WTC11 (cell line): Measurements from ENCODE around the gene PTPRJ. TPM values are rescaled to one million over a fixed set of nuclear protein-coding genes. Genes with fewer than 3 reads are reported as not detected.

ENCODE experiments used
- ATAC-seq: fragments of 200-7000 bp; cut with Tn5 transposase; 2 replicates; pipeline ENCODE4 v1.10.0; 2021; ENCODE audit warnings: mild to moderate bottlenecking, moderate library complexity
- CTCF ChIA-PET: fragments of 300-600 bp; sonication (Branson Sonifier 250); formaldehyde crosslinking; loops from one replicate; lab custom pipeline; 2021; ENCODE audit warnings: antibody characterized with exemption; lab: Charles Lee
- POLR2A ChIA-PET: fragments of 350-600 bp; sonication (Branson Sonifier 250); formaldehyde crosslinking; loops from one replicate; lab custom pipeline; 2021; ENCODE audit warnings: antibody characterized with exemption; lab: Charles Lee
- DNase-seq: peaks from one replicate; pipeline ENCODE4 v3.0.0; 2021; ENCODE audit warnings: low spot score
- H3K27ac Mint-ChIP-seq: 2 replicates; pipeline ENCODE4 v1.8.0; 2021; ENCODE audit warnings: mixed read lengths
- H3K27me3 Mint-ChIP-seq: 2 replicates; pipeline ENCODE4 v1.8.0; 2021; ENCODE audit warnings: low read depth, mild to moderate bottlenecking, moderate library complexity, mixed read lengths
- H3K36me3 Mint-ChIP-seq: 2 replicates; pipeline ENCODE4 v1.8.0; 2021; ENCODE audit warnings: mixed read lengths
- H3K4me1 Mint-ChIP-seq: 2 replicates; pipeline ENCODE4 v1.8.0; 2022; ENCODE audit warnings: mixed read lengths
- H3K4me3 Mint-ChIP-seq: 2 replicates; pipeline ENCODE4 v1.8.0; 2021; ENCODE audit warnings: mild to moderate bottlenecking, moderate library complexity, mixed read lengths
- H3K9me3 Mint-ChIP-seq: 2 replicates; pipeline ENCODE4 v1.8.0; 2021; ENCODE audit warnings: mixed read lengths
- ATF2 ChIP-seq: sonication (generic); formaldehyde crosslinking; IDR thresholded peaks from 2 replicates; pipeline ENCODE4 v1.8.1; 2022; ENCODE audit warnings: low read depth, missing genetic modification reagents, borderline replicate concordance
- CREM ChIP-seq: sonication (generic); formaldehyde crosslinking; IDR thresholded peaks from 2 replicates; pipeline ENCODE4 v1.8.1; 2022; ENCODE audit warnings: mild to moderate bottlenecking, missing genetic modification reagents, moderate library complexity
- E2F1 ChIP-seq: sonication (generic); formaldehyde crosslinking; IDR thresholded peaks from 2 replicates; pipeline ENCODE4 v1.8.0; 2022; ENCODE audit warnings: mild to moderate bottlenecking, missing genetic modification reagents
- EMX1 ChIP-seq: fragments of 250-450 bp; sonication (Bioruptor Pico); IDR thresholded peaks from 2 replicates; pipeline ENCODE4 v1.8.0; 2021; ENCODE audit warnings: mild to moderate bottlenecking
- ESRRA ChIP-seq: sonication (generic); formaldehyde crosslinking; IDR thresholded peaks from 2 replicates; pipeline ENCODE4 v1.8.1; 2022; ENCODE audit warnings: mild to moderate bottlenecking, missing genetic modification reagents, borderline replicate concordance
- FOXK1 ChIP-seq: sonication (generic); formaldehyde crosslinking; IDR thresholded peaks from 2 replicates; pipeline ENCODE4 v1.8.0; 2022; ENCODE audit warnings: mild to moderate bottlenecking, moderate library complexity, missing genetic modification reagents
- FOXP1 ChIP-seq: sonication (generic); formaldehyde crosslinking; IDR thresholded peaks from 2 replicates; pipeline ENCODE4 v1.8.0; 2022; ENCODE audit warnings: missing genetic modification reagents, mild to moderate bottlenecking, moderate library complexity, borderline replicate concordance
- FOXP4 ChIP-seq: sonication (generic); formaldehyde crosslinking; IDR thresholded peaks from 2 replicates; pipeline ENCODE4 v1.8.0; 2022; ENCODE audit warnings: mild to moderate bottlenecking, missing genetic modification reagents
- JAZF1 ChIP-seq: fragments of 250-450 bp; sonication (Bioruptor Pico); IDR thresholded peaks from 2 replicates; pipeline ENCODE4 v1.9.0; 2021; ENCODE audit warnings: moderate library complexity, mild to moderate bottlenecking, inconsistent platforms
- KAT7 ChIP-seq: sonication (generic); formaldehyde crosslinking; IDR thresholded peaks from 2 replicates; pipeline ENCODE4 v1.8.1; 2023; ENCODE audit warnings: missing genetic modification reagents, mild to moderate bottlenecking, borderline replicate concordance
- MYBL2 ChIP-seq: sonication (generic); formaldehyde crosslinking; IDR thresholded peaks from 2 replicates; pipeline ENCODE4 v1.8.1; 2023; ENCODE audit warnings: mild to moderate bottlenecking, moderate library complexity, missing genetic modification reagents
- NFYB ChIP-seq: sonication (generic); formaldehyde crosslinking; conservative IDR thresholded peaks from 2 replicates; pipeline ENCODE4 v1.8.0; 2022; ENCODE audit warnings: low read depth, missing genetic modification reagents
- NR3C1 ChIP-seq: sonication (generic); formaldehyde crosslinking; conservative IDR thresholded peaks from 2 replicates; pipeline ENCODE4 v1.8.1; 2023; ENCODE audit warnings: low read depth, mild to moderate bottlenecking, missing genetic modification reagents
- OVOL2 ChIP-seq: fragments of 250-450 bp; sonication (Bioruptor Pico); IDR thresholded peaks from 2 replicates; pipeline ENCODE4 v1.9.0; 2021; ENCODE audit warnings: mild to moderate bottlenecking, borderline replicate concordance
- PREB ChIP-seq: sonication (generic); formaldehyde crosslinking; IDR thresholded peaks from 2 replicates; pipeline ENCODE4 v1.8.1; 2022; ENCODE audit warnings: mild to moderate bottlenecking, missing genetic modification reagents, moderate library complexity, borderline replicate concordance
- RELA ChIP-seq: sonication (generic); formaldehyde crosslinking; IDR thresholded peaks from 2 replicates; pipeline ENCODE4 v1.8.1; 2022; ENCODE audit warnings: missing genetic modification reagents, mild to moderate bottlenecking, borderline replicate concordance
- SMAD3 ChIP-seq: sonication (generic); formaldehyde crosslinking; IDR thresholded peaks from 2 replicates; pipeline ENCODE4 v1.8.0; 2022; ENCODE audit warnings: missing genetic modification reagents, mild to moderate bottlenecking, borderline replicate concordance
- total RNA-seq: library from RNA; stranded (reverse); gene quantifications from 3 replicates; pipeline ENCODE4 v1.2.3, GENCODE V29; 2021
- TF ChIP-seq, protein P1 (sequence below): fragments of 250-450 bp; sonication (Bioruptor Pico); IDR thresholded peaks from 2 replicates; pipeline ENCODE4 v1.9.0; 2021; ENCODE audit warnings: mild to moderate bottlenecking
- TF ChIP-seq, protein P2 (sequence below): sonication (generic); formaldehyde crosslinking; conservative IDR thresholded peaks from 2 replicates; pipeline ENCODE4 v1.8.1; 2023; ENCODE audit warnings: mild to moderate bottlenecking, low read depth, missing genetic modification reagents, moderate library complexity

The PTPRJ gene
- total RNA-seq, 1 experiment from 2014 or later: 19.5 TPM

DNA sequence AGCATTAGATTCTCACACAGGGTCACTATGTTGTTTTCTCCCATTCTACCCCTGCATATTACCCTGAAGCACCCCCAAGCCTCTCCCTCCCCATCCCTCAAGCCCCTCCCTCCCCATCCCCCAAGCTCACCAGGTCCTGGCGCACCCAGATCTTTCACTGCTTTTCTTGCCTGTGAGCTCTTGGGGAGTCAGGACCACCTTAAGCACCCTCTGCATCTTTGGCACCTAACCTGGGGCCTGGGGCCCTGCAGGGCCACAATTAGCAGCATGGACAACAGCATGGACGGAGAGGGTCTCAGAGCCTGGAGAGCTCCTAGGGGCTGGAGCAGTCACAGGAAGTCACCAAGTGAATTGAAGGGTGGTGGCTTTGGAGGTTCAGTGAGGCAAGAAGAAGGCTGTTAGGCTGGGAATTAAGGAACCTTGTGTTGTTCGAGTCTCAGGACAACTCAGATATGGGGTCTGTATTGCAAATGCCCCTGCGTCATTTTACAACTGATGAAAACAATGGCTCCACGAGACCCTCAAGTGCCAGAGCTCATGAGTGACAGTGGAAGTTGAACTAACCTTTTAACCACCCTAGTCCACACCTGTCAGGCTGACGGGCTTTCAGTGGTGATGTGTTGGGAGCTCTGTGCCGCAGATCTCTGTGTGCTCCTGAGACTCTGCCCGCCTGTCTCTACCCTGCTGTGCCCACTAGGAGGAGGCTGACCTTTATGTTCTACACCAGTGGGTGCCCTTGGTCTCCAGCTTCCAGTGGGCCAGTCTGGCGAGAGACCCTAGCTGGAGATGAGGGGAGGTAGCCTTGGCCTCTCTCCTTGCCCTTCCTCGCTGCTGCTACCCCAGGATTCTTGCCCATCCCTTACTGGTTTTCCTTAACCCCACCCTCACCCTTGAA is 125.0 kb downstream of the PTPRJ start:
- no peaks in the 10 kb centered on the region for H3K9me3 Mint-ChIP-seq
- no peaks in the 10 kb centered on the region for H3K27me3 Mint-ChIP-seq
- ATAC-seq (no peak), DNase-seq (no peak)
- H3K36me3 Mint-ChIP-seq: no peaks in the 10 kb centered on the region
- TF ChIP-seq, protein P1, sequence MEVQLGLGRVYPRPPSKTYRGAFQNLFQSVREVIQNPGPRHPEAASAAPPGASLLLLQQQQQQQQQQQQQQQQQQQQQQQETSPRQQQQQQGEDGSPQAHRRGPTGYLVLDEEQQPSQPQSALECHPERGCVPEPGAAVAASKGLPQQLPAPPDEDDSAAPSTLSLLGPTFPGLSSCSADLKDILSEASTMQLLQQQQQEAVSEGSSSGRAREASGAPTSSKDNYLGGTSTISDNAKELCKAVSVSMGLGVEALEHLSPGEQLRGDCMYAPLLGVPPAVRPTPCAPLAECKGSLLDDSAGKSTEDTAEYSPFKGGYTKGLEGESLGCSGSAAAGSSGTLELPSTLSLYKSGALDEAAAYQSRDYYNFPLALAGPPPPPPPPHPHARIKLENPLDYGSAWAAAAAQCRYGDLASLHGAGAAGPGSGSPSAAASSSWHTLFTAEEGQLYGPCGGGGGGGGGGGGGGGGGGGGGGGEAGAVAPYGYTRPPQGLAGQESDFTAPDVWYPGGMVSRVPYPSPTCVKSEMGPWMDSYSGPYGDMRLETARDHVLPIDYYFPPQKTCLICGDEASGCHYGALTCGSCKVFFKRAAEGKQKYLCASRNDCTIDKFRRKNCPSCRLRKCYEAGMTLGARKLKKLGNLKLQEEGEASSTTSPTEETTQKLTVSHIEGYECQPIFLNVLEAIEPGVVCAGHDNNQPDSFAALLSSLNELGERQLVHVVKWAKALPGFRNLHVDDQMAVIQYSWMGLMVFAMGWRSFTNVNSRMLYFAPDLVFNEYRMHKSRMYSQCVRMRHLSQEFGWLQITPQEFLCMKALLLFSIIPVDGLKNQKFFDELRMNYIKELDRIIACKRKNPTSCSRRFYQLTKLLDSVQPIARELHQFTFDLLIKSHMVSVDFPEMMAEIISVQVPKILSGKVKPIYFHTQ: no peak
- TF ChIP-seq SMAD3 (CRISPR knock-in tag) (no peak), CREM (CRISPR knock-in tag) (no peak), FOXK1 (CRISPR knock-in tag) (no peak), NR3C1 (no peak), ATF2 (CRISPR knock-in tag) (no peak)
- peaks cover 33% of the 10 kb centered on the region for H3K4me1 Mint-ChIP-seq
- CTCF ChIA-PET: interaction anchor here (0.7 to 1.3 kb wide), 2 partner anchors 145 to 170 kb away, joined by 3 to 5 read pairs; no protein-coding TSS in a partner anchor
- H3K4me3 Mint-ChIP-seq: no peak overlapping the region
- POLR2A ChIA-PET: interaction anchor here (0.8 kb wide), 1 partner anchor 183 kb away, joined by 3 read pairs; no protein-coding TSS in a partner anchor
- no peak overlapping the region for H3K27ac Mint-ChIP-seq

GRCh38 chr11:48106166-48106565 is 125.8 kb downstream of the PTPRJ start:
- Mint-ChIP-seq H3K36me3 (no peaks in the 10 kb centered on the region), H3K27me3 (no peaks in the 10 kb centered on the region), H3K27ac (peak overlapping the region; percentile 19), H3K4me1 (peaks cover 31% of the 10 kb centered on the region), H3K4me3 (no peak overlapping the region), H3K9me3 (no peaks in the 10 kb centered on the region)
- ATAC-seq: no peak
- POLR2A ChIA-PET: interaction anchor here (0.7 kb wide), 1 partner anchor 104 kb away, joined by 6 read pairs; no protein-coding TSS in a partner anchor
- DNase-seq: no peak
- CTCF ChIA-PET: no interaction called here
- no peak for TF ChIP-seq FOXP4
- no peak for TF ChIP-seq ESRRA (CRISPR knock-in tag)
- TF ChIP-seq MYBL2 (CRISPR knock-in tag): no peak
- no peak for TF ChIP-seq E2F1 (CRISPR knock-in tag)
- no peak for TF ChIP-seq KAT7
- TF ChIP-seq FOXP1 (CRISPR knock-in tag): no peak
- TF ChIP-seq RELA (CRISPR knock-in tag): no peak
- TF ChIP-seq, protein P2, sequence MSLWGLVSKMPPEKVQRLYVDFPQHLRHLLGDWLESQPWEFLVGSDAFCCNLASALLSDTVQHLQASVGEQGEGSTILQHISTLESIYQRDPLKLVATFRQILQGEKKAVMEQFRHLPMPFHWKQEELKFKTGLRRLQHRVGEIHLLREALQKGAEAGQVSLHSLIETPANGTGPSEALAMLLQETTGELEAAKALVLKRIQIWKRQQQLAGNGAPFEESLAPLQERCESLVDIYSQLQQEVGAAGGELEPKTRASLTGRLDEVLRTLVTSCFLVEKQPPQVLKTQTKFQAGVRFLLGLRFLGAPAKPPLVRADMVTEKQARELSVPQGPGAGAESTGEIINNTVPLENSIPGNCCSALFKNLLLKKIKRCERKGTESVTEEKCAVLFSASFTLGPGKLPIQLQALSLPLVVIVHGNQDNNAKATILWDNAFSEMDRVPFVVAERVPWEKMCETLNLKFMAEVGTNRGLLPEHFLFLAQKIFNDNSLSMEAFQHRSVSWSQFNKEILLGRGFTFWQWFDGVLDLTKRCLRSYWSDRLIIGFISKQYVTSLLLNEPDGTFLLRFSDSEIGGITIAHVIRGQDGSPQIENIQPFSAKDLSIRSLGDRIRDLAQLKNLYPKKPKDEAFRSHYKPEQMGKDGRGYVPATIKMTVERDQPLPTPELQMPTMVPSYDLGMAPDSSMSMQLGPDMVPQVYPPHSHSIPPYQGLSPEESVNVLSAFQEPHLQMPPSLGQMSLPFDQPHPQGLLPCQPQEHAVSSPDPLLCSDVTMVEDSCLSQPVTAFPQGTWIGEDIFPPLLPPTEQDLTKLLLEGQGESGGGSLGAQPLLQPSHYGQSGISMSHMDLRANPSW (CRISPR knock-in tag): no peak
- no peak for TF ChIP-seq PREB
- TF ChIP-seq NFYB (CRISPR knock-in tag): no peak
- no peak for TF ChIP-seq JAZF1 (CRISPR knock-in tag)
- TF ChIP-seq EMX1 (CRISPR knock-in tag): no peak
- no peak for TF ChIP-seq OVOL2
